ENCODE results near the gene RYR2. TPM values are rescaled to one million over a fixed set of nuclear protein-coding genes. Genes with fewer than 3 reads are reported as not detected.

RYR2 gene
- total RNA-seq, 1 donor from 2014 or later, result 7.8 TPM

- no peaks in the 10 kb centered on the region for H3K36me3 ChIP-seq
- no peaks in the 10 kb centered on the region for H3K9me3 ChIP-seq
- peaks cover 4% of the 10 kb centered on the region for H3K4me1 ChIP-seq
- no peak overlapping the region for H3K4me3 ChIP-seq
- intact Hi-C loops (cut with DNase I), result no loop called here
- H3K27ac ChIP-seq, result no peak overlapping the region
- DNase-seq (no peak), ATAC-seq (no peak)
- peaks cover 3% of the 10 kb centered on the region for H3K27me3 ChIP-seq
- TF ChIP-seq, protein P1, sequence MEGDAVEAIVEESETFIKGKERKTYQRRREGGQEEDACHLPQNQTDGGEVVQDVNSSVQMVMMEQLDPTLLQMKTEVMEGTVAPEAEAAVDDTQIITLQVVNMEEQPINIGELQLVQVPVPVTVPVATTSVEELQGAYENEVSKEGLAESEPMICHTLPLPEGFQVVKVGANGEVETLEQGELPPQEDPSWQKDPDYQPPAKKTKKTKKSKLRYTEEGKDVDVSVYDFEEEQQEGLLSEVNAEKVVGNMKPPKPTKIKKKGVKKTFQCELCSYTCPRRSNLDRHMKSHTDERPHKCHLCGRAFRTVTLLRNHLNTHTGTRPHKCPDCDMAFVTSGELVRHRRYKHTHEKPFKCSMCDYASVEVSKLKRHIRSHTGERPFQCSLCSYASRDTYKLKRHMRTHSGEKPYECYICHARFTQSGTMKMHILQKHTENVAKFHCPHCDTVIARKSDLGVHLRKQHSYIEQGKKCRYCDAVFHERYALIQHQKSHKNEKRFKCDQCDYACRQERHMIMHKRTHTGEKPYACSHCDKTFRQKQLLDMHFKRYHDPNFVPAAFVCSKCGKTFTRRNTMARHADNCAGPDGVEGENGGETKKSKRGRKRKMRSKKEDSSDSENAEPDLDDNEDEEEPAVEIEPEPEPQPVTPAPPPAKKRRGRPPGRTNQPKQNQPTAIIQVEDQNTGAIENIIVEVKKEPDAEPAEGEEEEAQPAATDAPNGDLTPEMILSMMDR (IDR thresholded peaks at IDR 0.05), result no peak
These were observed 8.9 kb downstream of the RYR2 start for GRCh38 chr1:237050915-237051314.

DNA sequence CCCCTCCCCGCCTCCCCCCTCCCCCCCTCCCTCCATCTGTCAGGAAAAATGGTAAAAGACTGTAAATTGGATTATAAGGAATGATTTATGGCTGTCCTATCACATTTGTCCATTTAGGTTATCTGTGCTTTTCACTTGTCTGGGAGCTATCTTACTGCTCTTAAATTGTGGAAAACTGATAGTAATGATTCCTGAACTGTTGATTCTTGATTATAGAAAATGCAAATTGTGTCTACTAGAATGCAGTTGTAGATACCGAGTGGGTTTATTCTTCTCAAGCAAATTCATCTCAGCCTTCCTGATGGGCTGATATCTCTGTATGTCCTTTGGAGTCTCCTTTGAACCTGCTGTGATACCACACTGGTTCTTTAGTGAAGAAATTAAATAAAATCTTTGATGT is 12.3 kb downstream of the RYR2 start:
- TF ChIP-seq, protein P1 (IDR thresholded peaks at IDR 0.05), result no peak
- intact Hi-C loops (cut with DNase I), result no loop called here
- H3K4me1 ChIP-seq, result no peaks in the 10 kb centered on the region
- H3K27me3 ChIP-seq, result no peaks in the 10 kb centered on the region
- ATAC-seq (no peak), DNase-seq (no peak)
- H3K4me3 ChIP-seq, result no peak overlapping the region
- H3K9me3 ChIP-seq, result no peaks in the 10 kb centered on the region
- H3K27ac ChIP-seq, result no peak overlapping the region
- H3K36me3 ChIP-seq, result no peaks in the 10 kb centered on the region

DNA sequence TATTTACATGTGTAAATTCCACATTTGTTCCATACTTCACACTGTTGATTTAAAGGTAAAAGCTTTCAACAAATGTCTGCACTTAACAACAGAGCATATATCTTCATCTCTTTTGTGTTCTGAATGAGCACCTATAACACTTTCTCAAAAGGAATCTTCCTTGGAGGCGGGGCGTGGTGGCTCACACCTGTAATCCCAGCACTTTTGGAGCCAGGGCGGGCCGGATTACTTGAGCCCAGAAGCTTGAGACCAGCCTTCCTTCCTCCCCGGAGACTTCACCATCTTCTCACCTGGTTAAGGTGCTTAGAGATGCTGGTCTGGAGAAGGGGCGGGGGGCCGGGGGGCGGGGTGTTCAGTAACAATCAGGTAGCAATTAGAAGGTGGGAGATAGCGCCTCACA is 16.5 kb downstream of the RYR2 start:
- Histone ChIP-seq H3K27ac (no peak overlapping the region), H3K36me3 (no peaks in the 10 kb centered on the region), H3K27me3 (no peaks in the 10 kb centered on the region), H3K4me3 (no peak overlapping the region), H3K9me3 (no peaks in the 10 kb centered on the region), H3K4me1 (no peaks in the 10 kb centered on the region)
- no peak for DNase-seq
- no peak for ATAC-seq
- TF ChIP-seq, protein P1 (IDR thresholded peaks at IDR 0.05), result no peak
- intact Hi-C loops (cut with DNase I), result no loop called here

GRCh38 chr1:237059244-237059643 is 17.3 kb downstream of the RYR2 start:
- H3K4me1 ChIP-seq, result no peaks in the 10 kb centered on the region
- no peaks in the 10 kb centered on the region for H3K27me3 ChIP-seq
- intact Hi-C loops (cut with DNase I), result no loop called here
- H3K27ac ChIP-seq, result no peak overlapping the region
- TF ChIP-seq, protein P1 (IDR thresholded peaks at IDR 0.05), result no peak
- DNase-seq (no peak), ATAC-seq (no peak)
- no peaks in the 10 kb centered on the region for H3K9me3 ChIP-seq
- H3K36me3 ChIP-seq, result no peaks in the 10 kb centered on the region
- H3K4me3 ChIP-seq, result no peak overlapping the region

- Histone ChIP-seq H3K4me1 (no peaks in the 10 kb centered on the region), H3K27me3 (no peaks in the 10 kb centered on the region), H3K9me3 (no peaks in the 10 kb centered on the region), H3K27ac (no peak overlapping the region), H3K4me3 (no peak overlapping the region), H3K36me3 (no peaks in the 10 kb centered on the region)
- ATAC-seq (no peak), DNase-seq (no peak)
- TF ChIP-seq, protein P1 (IDR thresholded peaks at IDR 0.05), result no peak
- intact Hi-C loops (cut with DNase I), result no loop called here
These were observed 21.0 kb downstream of the RYR2 start for GRCh38 chr1:237062976-237063375.

- H3K27me3 ChIP-seq, result no peaks in the 10 kb centered on the region
- no peak overlapping the region for H3K27ac ChIP-seq
- intact Hi-C loops (cut with DNase I), result no loop called here
- no peak for ATAC-seq
- no peaks in the 10 kb centered on the region for H3K9me3 ChIP-seq
- no peaks in the 10 kb centered on the region for H3K4me1 ChIP-seq
- DNase-seq, result no peak
- no peak overlapping the region for H3K4me3 ChIP-seq
- TF ChIP-seq, protein P1 (IDR thresholded peaks at IDR 0.05), result no peak
- no peaks in the 10 kb centered on the region for H3K36me3 ChIP-seq
These were observed 23.9 kb downstream of the RYR2 start for GRCh38 chr1:237065903-237066302.
